Activated CD8-positive, alpha-beta memory T cell treated with anti-CD3 and anti-CD28 coated beads for 48 hours (primary cell): ENCODE results near the gene TCF20.

Experiments
- DNase-seq, 3 experiments: peaks; one replicate each; pipeline ENCODE4 v3.0.0-alpha.2; 2020; ENCODE audit warnings: low read depth in 2 of 3, low spot score in 2 of 3

Gene TCF20

GRCh38 chr22:42270510-42271190 is at the start of gene TCF20:
Gene TCF20 (minus strand): TSS chr22:42270653. CDS start chr22:42215305, 55,348 bp downstream.
- peak; percentile 45 to 57 (median 52) for DNase-seq

GRCh38 chr22:42319386-42319785 is 48.9 kb upstream of the TCF20 start:
- no peak for DNase-seq

- no peak for DNase-seq
Measured at GRCh38 chr22:42318967-42319366, 48.5 kb upstream of the TCF20 start.

- DNase-seq: no peak
Measured at GRCh38 chr22:42317691-42318547, 47.5 kb upstream of the TCF20 start.

DNA sequence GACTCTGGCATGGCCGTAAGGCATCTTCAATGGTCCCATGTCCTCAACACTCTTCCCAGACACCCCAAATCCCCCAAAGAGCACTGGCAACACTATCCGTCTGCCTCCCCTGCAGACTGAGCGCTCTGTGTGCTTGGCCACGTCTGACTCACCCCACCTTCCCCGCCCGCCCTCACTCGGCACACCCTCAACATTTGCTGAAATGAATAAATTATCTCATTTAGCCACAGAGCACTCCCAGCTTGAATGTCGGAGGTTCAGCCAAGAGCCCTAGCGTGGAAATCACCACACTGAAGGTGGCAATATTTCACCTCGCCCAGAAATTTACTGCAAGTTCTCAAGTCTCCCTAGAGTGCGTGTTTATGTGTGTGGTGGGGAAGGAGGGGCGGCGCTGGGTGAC is 46.6 kb upstream of the TCF20 start:
- peak in 2 of 3 experiments; percentile 26 to 39 for DNase-seq

GRCh38 chr22:42315392-42315756 is 44.9 kb upstream of the TCF20 start:
- DNase-seq: no peak

DNA sequence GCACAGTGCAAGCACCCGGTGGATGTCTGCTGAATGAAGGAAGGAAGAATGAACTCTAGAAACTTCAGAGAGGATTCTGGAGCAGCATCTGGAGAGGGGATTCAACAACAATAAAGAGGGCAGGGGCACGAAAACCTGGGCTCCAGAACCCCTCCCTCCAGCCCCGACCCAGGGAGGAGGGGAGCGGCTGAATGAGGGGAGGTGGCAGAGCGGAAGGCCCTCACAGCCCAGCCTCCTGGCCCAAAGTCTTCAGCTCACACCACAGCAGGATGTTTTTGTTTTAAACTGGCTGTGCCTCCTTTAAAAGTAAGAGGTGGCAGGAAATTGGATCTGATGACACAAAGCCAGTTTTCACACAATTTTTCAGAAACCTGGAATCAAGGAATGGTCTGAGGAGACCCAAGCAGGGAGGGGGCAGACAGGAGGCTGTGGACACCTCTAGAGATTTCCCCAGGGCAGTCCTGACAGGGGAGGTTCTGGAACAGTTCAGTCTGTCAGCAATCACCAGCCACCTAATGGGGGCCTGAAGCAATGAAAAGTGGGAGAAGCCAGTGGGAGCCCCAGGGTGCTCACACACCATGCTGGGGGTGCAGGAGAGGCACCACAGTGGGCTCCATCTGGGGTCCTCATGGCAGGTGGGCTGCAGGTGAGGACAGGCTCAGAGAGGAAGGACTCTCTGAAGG is 44.4 kb upstream of the TCF20 start:
- no peak for DNase-seq

GRCh38 chr22:42313804-42314581 is 43.5 kb upstream of the TCF20 start:
- no peak for DNase-seq

DNA sequence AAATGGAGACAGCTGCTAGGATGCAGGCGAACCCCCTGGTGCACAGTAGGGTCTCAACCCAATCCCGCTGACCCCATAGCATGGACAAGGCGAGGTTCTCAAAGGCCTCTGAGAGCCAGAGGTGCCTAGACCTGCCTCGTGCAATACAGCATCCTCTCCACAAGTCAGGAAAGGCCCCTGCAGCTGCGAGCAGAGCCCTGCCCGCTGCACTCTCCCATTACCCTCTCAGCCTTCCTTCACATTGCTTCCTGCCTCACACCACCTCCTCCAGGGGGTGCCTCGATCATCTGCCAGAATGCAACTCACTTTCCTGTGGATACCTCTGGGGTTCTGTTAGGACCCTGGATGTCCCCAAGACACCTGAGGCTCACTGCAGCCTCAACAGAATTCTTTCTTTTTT is 42.8 kb upstream of the TCF20 start:
- no peak for DNase-seq

DNA sequence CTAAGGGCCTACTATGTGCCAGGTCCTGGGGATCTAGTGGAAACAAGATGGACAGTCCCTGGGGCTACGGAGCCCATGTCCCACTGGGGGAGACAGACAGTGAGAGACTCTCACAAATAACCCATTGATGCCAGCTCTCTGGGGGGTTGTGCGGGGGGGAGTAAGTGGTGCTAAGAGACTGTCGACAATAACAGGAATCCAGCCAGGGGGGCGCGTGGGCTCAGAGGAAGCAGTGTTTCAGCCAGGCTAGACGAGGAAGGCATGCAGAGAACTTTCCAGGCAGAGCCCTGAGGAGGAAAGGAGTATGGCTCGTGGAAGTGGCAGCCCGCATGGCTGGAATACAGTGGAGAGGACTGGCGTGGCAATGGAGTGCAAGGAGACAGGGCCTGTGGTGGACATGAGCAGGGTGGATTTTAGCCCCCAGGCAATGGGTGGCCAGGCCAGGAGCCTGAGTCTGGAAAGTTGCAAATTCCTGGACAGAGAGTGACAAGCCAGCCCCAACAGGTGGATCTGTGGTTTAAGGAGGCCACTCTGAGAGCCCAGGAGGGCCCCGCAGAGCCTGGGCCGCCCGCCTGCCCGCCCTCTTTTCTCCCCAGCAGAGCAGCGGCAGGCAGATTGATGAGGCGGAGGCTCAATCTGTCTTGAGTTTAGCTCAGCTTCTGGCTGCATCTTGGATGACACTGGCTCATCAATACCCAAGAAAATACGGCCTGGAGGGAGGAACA is 40.0 kb upstream of the TCF20 start:
- DNase-seq: no peak

DNA sequence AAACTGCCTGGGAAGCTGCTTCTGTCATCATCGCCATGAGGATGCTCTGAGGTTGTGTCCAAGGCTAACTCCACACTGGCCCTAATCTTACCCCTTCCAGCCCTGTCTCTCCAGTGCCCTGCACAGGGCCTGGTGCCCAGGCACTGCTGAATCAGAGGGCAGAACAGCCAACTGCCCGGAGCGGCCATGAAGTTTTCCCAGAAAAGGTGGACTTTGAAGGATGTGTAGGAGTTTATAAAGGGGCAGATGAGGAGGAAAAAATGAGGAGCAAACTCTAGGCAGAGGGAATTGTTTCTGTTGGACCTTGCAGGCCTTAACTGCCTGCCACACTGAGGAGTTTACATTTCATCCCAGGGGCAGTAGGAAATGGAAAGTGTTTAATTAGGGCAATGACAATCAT is 39.4 kb upstream of the TCF20 start:
- no peak for DNase-seq

GRCh38 chr22:42308892-42309468 is 38.5 kb upstream of the TCF20 start:
- no peak for DNase-seq

DNA sequence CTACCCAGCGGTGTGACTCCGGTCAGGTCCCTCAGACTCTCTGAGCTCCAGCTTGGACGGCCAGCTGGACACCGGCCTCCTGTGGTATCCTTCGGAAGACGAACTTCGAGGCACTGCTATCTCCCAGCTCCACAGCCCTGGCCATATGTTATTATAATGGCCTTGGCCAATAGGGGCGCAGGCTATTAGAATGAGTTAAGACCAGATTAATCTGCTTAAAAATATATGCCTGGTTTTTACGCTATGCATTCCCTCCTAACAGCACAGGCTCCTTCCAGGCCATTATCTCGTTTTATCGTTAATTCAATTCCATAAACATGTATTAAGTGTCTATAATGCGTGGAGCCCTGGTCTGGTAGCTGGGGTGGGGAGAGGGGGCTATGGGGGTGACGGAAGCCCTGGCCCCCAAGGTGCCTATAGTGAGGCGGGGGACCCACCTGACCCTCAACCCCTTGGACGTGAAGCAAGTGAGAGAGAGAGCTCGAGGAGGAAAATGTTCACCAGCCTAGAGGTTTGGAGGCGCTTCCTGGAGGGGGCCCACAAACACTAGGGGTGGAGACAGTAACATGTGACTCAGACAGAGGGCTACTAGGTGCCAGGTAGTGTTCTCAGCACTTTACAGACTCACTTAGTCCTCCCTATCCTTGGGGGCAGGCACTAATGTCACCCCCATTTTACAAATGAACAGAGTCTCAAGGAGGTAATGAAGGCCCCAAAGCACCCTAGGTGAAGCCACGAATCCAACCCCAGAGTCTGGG is 37.5 kb upstream of the TCF20 start:
- no peak for DNase-seq

- DNase-seq: no peak
Measured at GRCh38 chr22:42306010-42306409, 35.6 kb upstream of the TCF20 start.

DNA sequence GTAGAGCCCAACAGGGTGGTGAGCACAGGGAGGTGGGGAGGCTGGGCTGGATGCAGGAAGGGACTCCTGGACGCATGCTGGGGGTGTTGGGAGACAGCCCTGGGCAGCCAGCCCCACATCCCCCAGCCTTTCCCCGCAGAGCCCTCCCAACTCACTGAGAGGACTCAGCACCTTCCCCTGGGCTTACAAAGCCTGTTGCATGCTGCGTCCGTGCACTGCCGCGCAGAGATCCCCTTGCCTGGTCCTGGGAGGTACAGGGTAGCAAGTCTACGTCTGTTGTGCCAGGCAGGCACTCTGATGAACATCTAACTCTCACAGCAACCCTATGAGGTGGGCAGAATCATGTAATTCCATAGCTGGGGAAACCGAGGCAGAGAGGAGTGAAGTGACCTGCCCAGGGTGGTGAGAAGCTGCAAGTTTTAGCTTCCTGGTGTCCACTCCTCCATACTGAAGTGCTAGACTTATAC is 33.9 kb upstream of the TCF20 start:
- DNase-seq: no peak

GRCh38 chr22:42303396-42304323 is 33.2 kb upstream of the TCF20 start:
- DNase-seq: no peak

- no peak for DNase-seq
Measured at GRCh38 chr22:42301742-42302102, 31.3 kb upstream of the TCF20 start.

DNA sequence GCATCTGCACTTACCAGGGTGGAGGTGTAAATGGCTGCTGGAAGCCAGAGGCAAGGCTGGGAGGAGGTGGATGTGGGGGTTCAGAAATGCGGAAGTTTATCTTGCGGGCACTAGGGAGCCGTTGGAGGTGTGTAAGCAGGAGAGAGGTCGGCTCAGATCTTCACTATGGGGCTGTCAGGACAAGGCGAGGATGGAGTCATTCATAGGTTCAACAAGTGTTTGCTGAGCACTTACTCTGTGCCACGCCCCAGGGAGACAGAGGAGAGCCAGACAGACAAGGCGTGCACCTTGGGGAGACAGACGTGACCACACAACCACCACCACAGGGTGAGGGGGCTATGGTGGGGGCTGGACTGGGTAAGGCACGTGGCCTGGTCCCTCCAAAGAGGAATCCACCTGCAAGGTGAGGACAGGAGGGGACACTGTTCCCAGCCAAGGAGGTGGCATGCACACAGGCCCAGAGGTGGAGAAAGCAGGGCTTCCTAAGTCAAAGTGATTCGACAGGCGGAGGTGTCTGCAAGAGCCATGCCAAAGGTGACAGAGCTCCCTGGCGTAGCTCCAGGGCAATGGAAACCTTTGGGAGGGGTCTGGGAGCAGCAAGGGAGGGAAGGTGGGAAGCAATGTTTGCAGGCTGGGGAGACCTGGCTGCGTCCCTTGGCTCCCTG is 30.8 kb upstream of the TCF20 start:
- DNase-seq: no peak
